Epidermal melanocyte (primary cell): ENCODE measurements around the gene FOXJ2.
"Not testable (repeated sequence)": the region's sequence is repeated elsewhere in the genome, so short reads cannot be mapped to it uniquely, and the experiment has no call there.

Experiments used
- DNase-seq: peaks from one replicate; pipeline ENCODE4 v3.0.0; 2011; ENCODE audit warnings: low spot score; ENCODE audit not compliant: insufficient read length

The FOXJ2 gene

GRCh38 chr12:8032242-8033152 is at the start of gene FOXJ2:
TSS of gene FOXJ2 (plus strand) at chr12:8032716. CDS start at chr12:8039833, 7,117 bp downstream.
- peak; percentile 33 for DNase-seq

GRCh38 chr12:7983019-7983418 is 49.5 kb upstream of the FOXJ2 start:
- DNase-seq: not testable (repeated sequence)

- DNase-seq: not testable (repeated sequence)
Observed at GRCh38 chr12:7983460-7983859, 49.1 kb upstream of the FOXJ2 start.

DNA sequence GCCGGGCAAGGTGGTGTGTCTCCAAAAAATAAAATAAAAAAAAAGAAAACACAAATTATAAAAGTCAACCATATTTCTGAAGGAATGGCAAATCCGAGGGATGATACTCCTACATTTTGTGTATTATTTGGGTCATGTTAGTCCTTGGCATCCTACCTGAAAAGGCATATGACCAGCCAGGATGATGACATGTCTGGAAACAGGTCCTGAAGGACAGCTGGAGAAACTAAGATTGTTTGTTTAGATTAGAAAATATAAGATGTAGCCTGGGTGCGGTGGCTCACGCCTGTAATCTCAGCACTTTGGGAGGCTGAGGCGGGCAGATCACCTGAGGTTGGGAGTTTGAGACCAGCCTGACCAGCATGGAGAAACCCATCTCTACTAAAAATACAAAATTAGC is 47.6 kb upstream of the FOXJ2 start:
- DNase-seq: no peak

GRCh38 chr12:7985802-7986418 is 46.6 kb upstream of the FOXJ2 start:
- no peak for DNase-seq

DNA sequence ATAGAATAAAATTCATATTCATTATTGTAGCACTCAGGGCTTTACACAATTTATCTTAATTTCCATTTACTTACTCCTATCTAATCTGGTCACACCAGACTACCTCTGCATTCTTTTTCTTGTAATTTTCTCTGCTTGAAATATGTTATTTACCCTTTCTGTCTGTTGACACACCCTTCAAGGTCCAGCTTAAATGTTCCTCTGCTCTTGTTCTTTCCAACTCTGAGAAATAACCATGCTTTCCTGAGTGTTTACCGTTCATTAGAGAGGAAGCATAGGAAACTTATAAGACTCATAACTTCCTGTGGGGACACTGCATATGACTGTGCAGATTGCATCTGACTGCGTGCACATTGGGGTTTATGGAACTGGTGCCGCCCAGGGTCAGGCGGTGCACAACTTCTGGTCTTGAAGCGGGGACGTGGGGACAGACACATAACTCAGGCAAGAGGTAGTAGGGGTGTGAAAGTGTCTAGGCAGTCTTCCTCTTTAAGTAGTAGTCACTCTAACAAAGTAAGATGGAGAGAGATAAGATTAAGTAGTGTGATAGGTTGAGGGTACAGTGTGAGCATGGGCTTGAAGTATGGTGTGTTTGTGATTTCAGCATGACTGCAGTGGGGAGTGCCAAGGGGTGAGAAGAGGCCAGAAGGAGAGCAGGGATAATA is 42.6 kb upstream of the FOXJ2 start:
- no peak for DNase-seq

- DNase-seq: no peak
Observed at GRCh38 chr12:7991535-7991934, 41.0 kb upstream of the FOXJ2 start.

GRCh38 chr12:7994731-7995205 is 37.7 kb upstream of the FOXJ2 start:
- no peak for DNase-seq

GRCh38 chr12:7995266-7995963 is 37.1 kb upstream of the FOXJ2 start:
- peak; percentile 64 for DNase-seq

- DNase-seq: not testable (repeated sequence)
Observed at GRCh38 chr12:8000827-8001226, 31.7 kb upstream of the FOXJ2 start.

DNA sequence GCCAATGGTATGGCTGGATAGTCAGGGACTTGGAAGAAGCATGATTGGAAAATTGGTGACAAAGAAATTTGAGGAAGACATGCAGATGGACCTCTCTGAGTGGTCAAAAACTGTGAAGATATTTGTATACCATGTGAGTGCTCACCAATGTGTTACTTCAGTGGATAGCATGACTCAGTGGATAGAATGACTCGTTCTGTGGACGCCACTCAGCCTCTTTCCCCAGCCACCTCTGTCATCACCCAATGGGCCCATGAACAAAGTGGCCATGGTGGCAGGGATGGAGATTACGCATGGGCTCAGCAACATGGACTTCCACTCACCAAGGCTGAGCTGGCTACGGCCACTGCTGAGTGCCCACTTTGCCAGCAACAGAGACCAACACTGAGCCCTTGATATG is 31.0 kb upstream of the FOXJ2 start:
- DNase-seq: not testable (repeated sequence)

DNA sequence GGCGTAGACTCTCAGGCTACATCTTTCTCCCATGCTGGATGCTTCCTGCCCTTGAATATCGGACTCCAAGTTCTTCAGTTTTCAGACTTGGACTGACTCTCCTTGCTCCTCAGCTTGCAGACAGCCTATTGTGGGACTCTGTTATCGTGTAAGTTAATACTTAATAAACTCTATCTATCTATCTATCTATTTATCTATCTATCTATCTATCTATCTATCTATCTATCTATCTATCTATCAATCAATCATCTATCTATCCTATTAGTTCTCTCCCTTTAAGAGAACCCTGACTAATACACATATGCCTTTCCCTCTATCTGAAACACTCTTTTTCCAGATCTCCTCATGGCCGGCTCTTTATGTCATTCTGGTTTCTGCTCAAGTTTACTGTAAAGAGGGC is 27.6 kb upstream of the FOXJ2 start:
- not testable (repeated sequence) for DNase-seq

- DNase-seq: no peak
Observed at GRCh38 chr12:8011331-8011730, 21.2 kb upstream of the FOXJ2 start.

DNA sequence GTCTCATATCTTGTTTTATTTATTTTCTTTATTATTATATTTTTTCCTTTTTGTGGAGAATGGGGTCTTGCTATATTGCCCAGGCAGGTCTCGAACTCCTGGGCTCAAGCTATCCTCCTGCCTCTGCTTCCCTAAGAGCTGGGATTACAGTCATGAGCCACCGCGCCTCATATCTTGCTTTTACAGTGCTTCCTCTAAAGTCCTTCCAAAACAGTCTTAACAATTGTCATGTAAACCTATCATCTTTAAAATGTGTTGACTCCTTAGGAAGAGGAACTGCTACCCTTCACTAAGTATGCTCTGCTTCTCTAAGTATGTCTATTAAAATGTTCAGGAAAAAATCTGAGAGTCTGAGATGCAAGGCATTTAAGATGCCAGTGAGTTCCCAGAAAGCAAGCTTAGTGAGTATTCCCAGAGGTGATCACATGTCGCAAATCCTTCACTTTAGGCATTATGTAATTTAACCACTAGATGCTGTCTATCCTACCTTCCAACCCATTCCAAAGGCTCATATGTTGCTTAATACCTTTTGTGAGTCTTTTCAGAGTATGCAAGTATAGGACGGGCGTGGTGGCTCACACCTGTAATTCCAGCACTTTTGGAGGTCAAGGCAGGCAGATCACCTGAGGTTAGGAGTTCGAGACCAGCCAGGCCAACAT is 19.7 kb upstream of the FOXJ2 start:
- no peak for DNase-seq

DNA sequence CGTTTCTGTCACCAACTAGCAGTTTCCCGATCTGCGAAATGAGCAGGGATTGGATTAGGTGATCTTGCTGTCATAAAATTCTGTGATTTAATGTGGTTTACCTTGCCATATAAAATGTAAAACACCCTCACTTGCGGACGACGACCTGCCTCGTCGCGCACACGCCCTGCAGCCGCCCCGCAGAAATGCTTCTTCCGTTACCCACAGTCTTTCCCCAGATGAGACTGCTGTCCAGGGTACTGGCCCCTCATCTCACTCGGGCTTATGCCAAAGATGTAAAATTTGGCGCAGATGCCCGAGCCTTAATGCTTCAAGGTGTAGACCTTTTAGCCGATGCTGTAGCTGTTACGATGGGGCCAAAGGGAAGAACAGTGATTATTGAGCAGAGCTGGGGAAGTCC is 17.7 kb upstream of the FOXJ2 start:
- no peak for DNase-seq

GRCh38 chr12:8018213-8018612 is 14.3 kb upstream of the FOXJ2 start:
- DNase-seq: not testable (repeated sequence)

GRCh38 chr12:8018666-8019581 is 13.6 kb upstream of the FOXJ2 start:
- no peak for DNase-seq

DNA sequence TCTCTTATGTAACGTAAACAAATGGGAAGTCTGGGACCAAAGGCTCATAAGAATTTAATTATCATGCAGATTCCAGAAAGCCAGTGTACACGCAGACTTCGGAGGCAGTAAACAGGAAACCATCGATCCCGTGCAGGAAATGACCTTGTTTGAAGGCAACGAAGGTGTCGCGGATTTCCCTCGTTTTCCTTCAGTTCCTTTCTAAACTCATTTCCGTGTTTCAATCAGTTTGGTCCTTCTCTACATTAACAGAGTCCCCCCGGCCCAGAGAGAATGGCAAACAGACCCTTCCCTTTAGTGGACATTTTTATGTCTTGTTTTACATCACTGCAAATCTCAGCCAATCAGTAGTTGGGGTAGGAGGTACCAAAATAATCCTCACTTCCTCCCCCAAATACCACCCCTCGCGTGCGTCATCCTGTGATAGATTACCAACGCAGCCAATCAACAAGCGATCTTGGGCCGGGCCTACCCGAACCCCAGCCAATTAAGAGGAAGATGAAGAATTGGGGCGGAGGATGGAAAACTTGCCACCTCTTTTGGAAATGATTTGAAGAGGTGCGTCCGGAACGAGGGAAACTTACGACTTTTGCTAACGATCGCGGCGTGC is 6.1 kb upstream of the FOXJ2 start:
- peak; percentile 98 for DNase-seq

DNA sequence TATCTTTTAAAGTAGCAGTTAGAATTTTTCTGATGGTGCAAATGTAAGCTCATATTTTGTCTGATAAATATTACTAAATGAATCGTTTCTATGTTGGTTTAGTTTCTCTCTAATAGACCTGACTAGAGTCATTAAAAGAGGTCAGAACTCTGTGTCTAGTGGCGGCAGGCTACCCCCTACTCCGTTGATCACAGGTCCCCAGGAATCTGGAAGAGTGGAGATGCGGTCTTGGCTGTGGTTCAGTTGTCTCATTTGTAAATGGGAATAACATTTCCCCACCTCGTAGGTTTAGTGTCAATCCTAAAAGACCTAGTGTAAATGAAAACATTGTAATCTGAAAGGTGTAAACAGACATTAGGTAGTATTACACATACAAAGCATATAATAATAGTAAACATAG is 4.7 kb upstream of the FOXJ2 start:
- DNase-seq: no peak
